HepG2 (cell line): ENCODE measurements around the gene PFDN2. TPM values are rescaled to one million over a fixed set of nuclear protein-coding genes. Genes with fewer than 3 reads are reported as not detected.

Experiments used
- ATAC-seq: fragments of 200-7000 bp; cut with Tn5 transposase; 3 replicates; pipeline ENCODE4 v1.9.1; 2020; ENCODE audit warnings: mild to moderate bottlenecking, moderate library complexity
- BruUV-seq: library from RNA; stranded (reverse); fragments of 400-500 nt; replicated peaks from 2 replicates; lab custom pipeline; 2021; lab: Mats Ljungman, UMichigan
- CTCF ChIA-PET: fragments of 300-600 bp; formaldehyde crosslinking; extraction: SDS; loops from one replicate; lab custom pipeline; 2021; ENCODE audit warnings: low total read pairs, inconsistent platforms, low intra/inter-chr PET ratio; lab: Yijun Ruan, JAX
- POLR2A ChIA-PET: fragments of 350-600 bp; sonication (Branson Sonifier 250); formaldehyde crosslinking; loops from one replicate; lab custom pipeline; 2020; ENCODE audit warnings: antibody characterized with exemption, inconsistent platforms; lab: Yijun Ruan, JAX
- DNase-seq: peaks from one replicate; pipeline ENCODE4 v3.0.0-alpha.2; 2015; ENCODE audit warnings: low spot score
- FAIRE-seq: peaks from 3 replicates; lab custom pipeline; 2011; peaks lifted over from hg19 to GRCh38; lab: Jason Lieb, UNC
- H2AFZ ChIP-seq: one replicate; pipeline ENCODE4 v1.6.1; 2011; ENCODE audit warnings: low read length, inconsistent platforms
- H3K27ac ChIP-seq: fragments of 300-600 bp; 3 replicates; pipeline ENCODE4 v1.8.0; 2011; ENCODE audit warnings: mixed run types, mild to moderate bottlenecking, mixed read lengths, low read length, inconsistent platforms; ENCODE audit not compliant: insufficient read depth; ENCODE audit errors: extremely low read length
- H3K27me3 ChIP-seq, 2 experiments: fragments of 200-600 bp in 1 of 2; 2 replicates in 1 of 2; 3 replicates in 1 of 2; pipeline versions ENCODE4 v1.6.0 to v1.8.0; 2011; ENCODE audit warnings: low read length in 2 of 2, mild to moderate bottlenecking in 2 of 2, moderate library complexity in 2 of 2, inconsistent platforms in 1 of 2; ENCODE audit not compliant: insufficient read depth in 2 of 2, control insufficient read depth in 1 of 2
- H3K36me3 ChIP-seq, 2 experiments: fragments of 200-600 bp in 1 of 2; replicated peaks in 1 of 2; 2 replicates in 1 of 2; 3 replicates in 1 of 2; pipeline versions ENCODE4 v1.5.1 to v1.8.0; 2011; ENCODE audit warnings: low read length in 2 of 2, inconsistent platforms in 1 of 2; ENCODE audit not compliant: insufficient read depth in 2 of 2, control insufficient read depth in 1 of 2
- H3K4me1 ChIP-seq: 2 replicates; pipeline ENCODE4 v1.5.1; 2012; ENCODE audit warnings: low read length, inconsistent platforms; ENCODE audit not compliant: insufficient read depth
- H3K4me2 ChIP-seq: 2 replicates; pipeline ENCODE4 v1.6.0; 2011; ENCODE audit warnings: low read depth, low read length, inconsistent platforms
- H3K4me3 ChIP-seq, 3 experiments: fragments of 200-600 bp in 1 of 3; sonication (generic), shearing (Covaris generic) in 1 of 3; replicated peaks in 1 of 3; 2 replicates each; pipeline ENCODE4 v1.5.1; 2011 to 2016; ENCODE audit warnings: low read length in 3 of 3, inconsistent platforms in 2 of 3, low read depth in 2 of 3, mild to moderate bottlenecking in 2 of 3, control low read depth in 1 of 3, mixed read lengths in 1 of 3; ENCODE audit not compliant: insufficient read depth in 1 of 3
- H3K79me2 ChIP-seq: one replicate; pipeline ENCODE4 v1.6.1; 2011; ENCODE audit warnings: low read length, inconsistent platforms; ENCODE audit not compliant: insufficient read depth
- H3K9ac ChIP-seq: 2 replicates; pipeline ENCODE4 v1.6.0; 2011; ENCODE audit warnings: mild to moderate bottlenecking, low read depth, low read length, inconsistent platforms; ENCODE audit not compliant: insufficient read depth
- H3K9me3 ChIP-seq: 2 replicates; pipeline ENCODE4 v1.5.1; 2012; ENCODE audit warnings: mild to moderate bottlenecking, low read length
- H4K20me1 ChIP-seq: 2 replicates; pipeline ENCODE4 v1.6.0; 2011; ENCODE audit warnings: inconsistent platforms, mild to moderate bottlenecking, low read length, moderate library complexity; ENCODE audit not compliant: insufficient read depth
- ATF2 ChIP-seq: sonication (generic); formaldehyde crosslinking; IDR thresholded peaks from 2 replicates; pipeline ENCODE4 v1.4.0; 2020; ENCODE audit warnings: missing genetic modification reagents
- IKZF1 ChIP-seq: fragments of 450-650 bp; IDR thresholded peaks from 2 replicates; pipeline ENCODE4 v1.7.1; 2016
- KLF11 ChIP-seq: IDR thresholded peaks from 2 replicates; pipeline ENCODE4 v1.6.1; 2016; ENCODE audit warnings: missing compliant biosample characterization
- KLF13 ChIP-seq: sonication (generic); formaldehyde crosslinking; IDR thresholded peaks from 2 replicates; pipeline ENCODE4 v1.4.0; 2020; ENCODE audit warnings: mild to moderate bottlenecking, missing genetic modification reagents
- PHF5A ChIP-seq: IDR thresholded peaks from one replicate; pipeline ENCODE4 v1.6.1; 2018; ENCODE audit warnings: low read depth, missing genetic modification reagents; ENCODE audit not compliant: unreplicated experiment
- SNAPC5 ChIP-seq: sonication (generic); formaldehyde crosslinking; IDR thresholded peaks from 2 replicates; pipeline ENCODE4 v1.8.1; 2023; ENCODE audit warnings: mild to moderate bottlenecking, missing genetic modification reagents, borderline replicate concordance
- ZNF710 ChIP-seq: sonication (generic); formaldehyde crosslinking; IDR thresholded peaks from 2 replicates; pipeline ENCODE4 v1.5.0; 2020; ENCODE audit warnings: mild to moderate bottlenecking, missing genetic modification reagents, borderline replicate concordance
- WGBS: methylation state at CpG from one replicate; pipeline ENCODE4 v1.1.6; 2017; ENCODE audit warnings: low lambda C conversion rate; 5-methylcytosine and 5-hydroxymethylcytosine counted together
- in situ Hi-C: cut with HindIII; loops from 2 replicates; pipeline ENCODE4 v1.10.0; 2017; ENCODE audit warnings: low pct_unique_long_range_greater_than_20kb; ENCODE audit not compliant: extremely low pct_ligation_motif_present
- intact Hi-C: fragments of 100-400 bp; cut with micrococcal nuclease; formaldehyde crosslinking; loops from one replicate; pipeline ENCODE4 v1.10.0; 2022; ENCODE audit not compliant: unreplicated experiment
- polyA plus RNA-seq, 8 experiments: library from polyadenylated mRNA; depleted of rRNA in 3 of 8; stranded (reverse) in 7 of 8; unstranded in 1 of 8; fragments of >200 nt; fragmentation: Illumina TruSeq in 4 of 8; extraction: Trizol in 4 of 8; gene quantifications; 2 replicates each; pipeline versions ENCODE4 v1.2.1 to v1.2.3, GENCODE V29; 2011 to 2016; ENCODE audit warnings: low read depth in 4 of 8, missing spikeins in 1 of 8, mixed read lengths in 1 of 8; ENCODE audit not compliant: insufficient read depth in 1 of 8
- total RNA-seq, 5 experiments: library from RNA; depleted of rRNA; stranded (reverse); fragments of >200 nt; fragmentation: Illumina TruSeq; extraction: Trizol; gene quantifications; 2 replicates each; pipeline ENCODE4 v1.2.3, GENCODE V29; 2016; ENCODE audit warnings: low read depth in 1 of 5
- TF ChIP-seq, protein P1 (sequence below): sonication (generic); formaldehyde crosslinking; IDR thresholded peaks from 2 replicates; pipeline ENCODE4 v1.5.1; 2020; ENCODE audit warnings: mild to moderate bottlenecking, moderate library complexity, missing genetic modification reagents

PFDN2 gene
- total and polyA plus RNA-seq, 2 of the 13 experiments (the other 11 are each of a cell fraction or from before 2014, with no cell fraction given): 62.6 to 63.6 TPM

- no peaks in the 10 kb centered on the region for H3K79me2 ChIP-seq
- intact Hi-C loops (no loop called here), in situ Hi-C loops (loop anchor here (10.0 kb wide), 1 partner anchor 100 kb away; no protein-coding TSS in a partner anchor)
- no peak overlapping the region for H3K27ac ChIP-seq
- no peaks in the 10 kb centered on the region for H4K20me1 ChIP-seq
- H3K27me3 ChIP-seq: peaks cover 0 to 15% of the 10 kb centered on the region in 2 experiments; a peak in 2 of 5 replicates
- POLR2A ChIA-PET: no interaction called here
- no peak overlapping the region for H3K4me3 ChIP-seq
- FAIRE-seq (no peak), DNase-seq (no peak), ATAC-seq (no peak)
- H3K9me3 ChIP-seq: no peaks in the 10 kb centered on the region
- no peaks in the 10 kb centered on the region; a peak in 1 of 5 replicates for H3K36me3 ChIP-seq
- H2AFZ ChIP-seq: no peak overlapping the region
- H3K9ac ChIP-seq: no peak overlapping the region
- WGBS: 75% methylated on average over 14 of the region's 14 CpGs
- TF ChIP-seq IKZF1 (no peak), SNAPC5 (CRISPR knock-in tag) (no peak)
- TF ChIP-seq, protein P1, sequence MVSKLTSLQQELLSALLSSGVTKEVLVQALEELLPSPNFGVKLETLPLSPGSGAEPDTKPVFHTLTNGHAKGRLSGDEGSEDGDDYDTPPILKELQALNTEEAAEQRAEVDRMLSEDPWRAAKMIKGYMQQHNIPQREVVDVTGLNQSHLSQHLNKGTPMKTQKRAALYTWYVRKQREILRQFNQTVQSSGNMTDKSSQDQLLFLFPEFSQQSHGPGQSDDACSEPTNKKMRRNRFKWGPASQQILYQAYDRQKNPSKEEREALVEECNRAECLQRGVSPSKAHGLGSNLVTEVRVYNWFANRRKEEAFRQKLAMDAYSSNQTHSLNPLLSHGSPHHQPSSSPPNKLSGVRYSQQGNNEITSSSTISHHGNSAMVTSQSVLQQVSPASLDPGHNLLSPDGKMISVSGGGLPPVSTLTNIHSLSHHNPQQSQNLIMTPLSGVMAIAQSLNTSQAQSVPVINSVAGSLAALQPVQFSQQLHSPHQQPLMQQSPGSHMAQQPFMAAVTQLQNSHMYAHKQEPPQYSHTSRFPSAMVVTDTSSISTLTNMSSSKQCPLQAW: no peak
- no TSS peak for BruUV-seq
- CTCF ChIA-PET: interaction anchor here (1.1 kb wide), 1 partner anchor 22 kb away, joined by 3 read pairs; no protein-coding TSS in a partner anchor
- H3K4me2 ChIP-seq: no peak overlapping the region
- H3K4me1 ChIP-seq: peaks cover 19% of the 10 kb centered on the region
Observed at GRCh38 chr1:161094481-161094880, 23.4 kb downstream of the PFDN2 start.

DNA sequence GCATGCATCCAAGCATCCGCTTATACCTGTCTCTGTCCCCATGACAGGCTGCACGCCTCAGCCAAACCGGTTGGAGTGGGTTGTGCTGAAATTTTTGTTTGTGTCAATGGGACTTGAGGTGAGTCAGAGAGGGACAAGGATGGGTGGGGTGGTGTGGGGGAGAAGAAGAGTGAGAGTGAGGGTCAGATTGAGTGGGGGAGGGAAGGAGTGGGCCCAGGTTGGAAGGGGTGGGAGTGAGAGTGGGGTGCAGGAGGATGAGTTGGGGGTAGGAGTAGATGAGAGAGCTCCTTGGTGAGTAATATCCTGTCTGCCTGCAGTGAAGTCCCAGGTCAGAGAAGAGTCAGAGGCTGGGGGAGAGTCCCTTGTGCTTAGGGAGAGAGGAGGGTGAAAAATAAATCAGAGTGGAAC lies 25.2 kb downstream of the PFDN2 start:
- ChIA-PET POLR2A (no interaction called here), CTCF (no interaction called here)
- H3K36me3 ChIP-seq: no peaks in the 10 kb centered on the region
- ATAC-seq (no peak), DNase-seq (no peak), FAIRE-seq (no peak)
- no peaks in the 10 kb centered on the region for H3K79me2 ChIP-seq
- H3K4me3 ChIP-seq: no peak overlapping the region
- H3K27me3 ChIP-seq: peaks cover 3 to 29% of the 10 kb centered on the region in 2 experiments; a peak in 3 of 5 replicates
- in situ Hi-C loops (loop anchor here (10.0 kb wide), 1 partner anchor 98 kb away; no protein-coding TSS in a partner anchor), intact Hi-C loops (no loop called here)
- 27% methylated on average over 3 of the region's 3 CpGs for WGBS
- H4K20me1 ChIP-seq: no peaks in the 10 kb centered on the region
- no peak overlapping the region for H3K9ac ChIP-seq
- H3K4me2 ChIP-seq: no peak overlapping the region
- H2AFZ ChIP-seq: no peak overlapping the region
- no peaks in the 10 kb centered on the region for H3K9me3 ChIP-seq
- 0 out of 2 replicates have a peak, but pooled peaks cover 12% of the 10 kb centered on the region for H3K4me1 ChIP-seq
- no TSS peak for BruUV-seq
- H3K27ac ChIP-seq: no peak overlapping the region
- TF ChIP-seq ATF2 (CRISPR knock-in tag) (no peak), PHF5A (CRISPR knock-in tag) (no peak), KLF11 (CRISPR knock-in tag) (no peak), ZNF710 (CRISPR knock-in tag) (no peak), KLF13 (CRISPR knock-in tag) (no peak)
